Kidney glomerular epithelial cell (primary cell): ENCODE measurements around the gene CA5B.
"Not testable (repeated sequence)": the region's sequence is repeated elsewhere in the genome, so short reads cannot be mapped to it uniquely, and the experiment has no call there.

Source experiments
- DNase-seq: peaks from one replicate; lab custom pipeline; 2025; lab: John Stamatoyannopoulos, UW

The CA5B gene

GRCh38 chrX:15737959-15738902 is at the start of gene CA5B:
Gene CA5B, plus strand, starts transcription at chrX:15738270. Its CDS starts 11,754 bp downstream, at chrX:15750024.
- peak; percentile 78 for DNase-seq

GRCh38 chrX:15694941-15695451 is 43.1 kb upstream of the CA5B start:
- DNase-seq, result no peak

GRCh38 chrX:15696516-15696915 is 41.6 kb upstream of the CA5B start:
- no peak for DNase-seq

- no peak for DNase-seq
Measured at GRCh38 chrX:15702488-15703371, 35.3 kb upstream of the CA5B start.

GRCh38 chrX:15703809-15704208 is 34.3 kb upstream of the CA5B start:
- DNase-seq, result not testable (repeated sequence)

- DNase-seq, result not testable (repeated sequence)
Measured at GRCh38 chrX:15704273-15704672, 33.8 kb upstream of the CA5B start.

- DNase-seq, result no peak
Measured at GRCh38 chrX:15714529-15714928, 23.5 kb upstream of the CA5B start.

- DNase-seq, result no peak
Measured at GRCh38 chrX:15718283-15718970, 19.6 kb upstream of the CA5B start.

- DNase-seq, result no peak
Measured at GRCh38 chrX:15719324-15719968, 18.6 kb upstream of the CA5B start.

GRCh38 chrX:15721911-15722310 is 16.2 kb upstream of the CA5B start:
- no peak for DNase-seq

- no peak for DNase-seq
Measured at GRCh38 chrX:15723887-15724517, 14.1 kb upstream of the CA5B start.

- DNase-seq, result no peak
Measured at GRCh38 chrX:15724911-15725310, 13.2 kb upstream of the CA5B start.

- not testable (repeated sequence) for DNase-seq
Measured at GRCh38 chrX:15731368-15731767, 6.7 kb upstream of the CA5B start.

GRCh38 chrX:15737190-15737958 is 696 bp upstream of the CA5B start:
- no peak for DNase-seq

- DNase-seq, result no peak
Measured at GRCh38 chrX:15739886-15740285, 1.8 kb downstream of the CA5B start.

GRCh38 chrX:15744181-15744867 is 6.3 kb downstream of the CA5B start:
- DNase-seq, result no peak

- no peak for DNase-seq
Measured at GRCh38 chrX:15745179-15745578, 7.1 kb downstream of the CA5B start.

GRCh38 chrX:15746651-15747050 is 8.6 kb downstream of the CA5B start:
- DNase-seq, result not testable (repeated sequence)

- DNase-seq, result no peak
Measured at GRCh38 chrX:15747626-15748173, 9.6 kb downstream of the CA5B start.
